Mesendoderm (in vitro differentiated cells): ENCODE measurements around the gene FNDC3A.

ENCODE experiments used
- DNase-seq: peaks from one replicate; pipeline ENCODE4 v3.0.0; 2013
- H2AK5ac ChIP-seq: 2 replicates; pipeline ENCODE4 v1.6.1; 2013; ENCODE audit warnings: low read length, inconsistent platforms
- H2BK120ac ChIP-seq: 2 replicates; pipeline ENCODE4 v1.6.1; 2013; ENCODE audit warnings: low read depth, mild to moderate bottlenecking, low read length, moderate library complexity, mixed read lengths
- H2BK15ac ChIP-seq: replicated peaks from 2 replicates; pipeline ENCODE4 v1.6.1; 2013; ENCODE audit warnings: low read depth, mild to moderate bottlenecking, moderate library complexity
- H2BK5ac ChIP-seq: 2 replicates; pipeline ENCODE4 v1.6.1; 2013; ENCODE audit warnings: low read length, inconsistent platforms
- H3K18ac ChIP-seq: 2 replicates; pipeline ENCODE4 v1.6.1; 2013; ENCODE audit warnings: mild to moderate bottlenecking, low read length, mixed read lengths
- H3K23ac ChIP-seq: one replicate; pipeline ENCODE4 v1.6.1; 2013; ENCODE audit warnings: low read length
- H3K27ac ChIP-seq: 2 replicates; pipeline ENCODE4 v1.5.1; 2013; ENCODE audit warnings: low read depth, mild to moderate bottlenecking, inconsistent platforms, low read length, moderate library complexity
- H3K27me3 ChIP-seq: 2 replicates; pipeline ENCODE4 v1.6.1; 2013; ENCODE audit warnings: low read length, control low read depth, mild to moderate bottlenecking, inconsistent platforms; ENCODE audit not compliant: insufficient read depth, poor library complexity
- H3K36me3 ChIP-seq: 2 replicates; pipeline ENCODE4 v1.6.1; 2013; ENCODE audit warnings: low read length, inconsistent platforms; ENCODE audit not compliant: control insufficient read depth, insufficient read depth
- H3K4ac ChIP-seq: one replicate; pipeline ENCODE4 v1.6.1; 2013; ENCODE audit warnings: low read depth, mild to moderate bottlenecking, low read length, moderate library complexity
- H3K4me1 ChIP-seq: 2 replicates; pipeline ENCODE4 v1.6.1; 2013; ENCODE audit warnings: low read depth, low read length, inconsistent platforms; ENCODE audit not compliant: control insufficient read depth
- H3K4me2 ChIP-seq: 2 replicates; pipeline ENCODE4 v1.6.1; 2013; ENCODE audit warnings: low read length
- H3K4me3 ChIP-seq: 2 replicates; pipeline ENCODE4 v1.5.1; 2013; ENCODE audit warnings: mild to moderate bottlenecking, low read length
- H3K56ac ChIP-seq: one replicate; pipeline ENCODE4 v1.6.1; 2013; ENCODE audit warnings: low read length
- H3K79me1 ChIP-seq: 2 replicates; pipeline ENCODE4 v1.6.1; 2013; ENCODE audit warnings: low read length, inconsistent platforms
- H3K79me2 ChIP-seq: 2 replicates; pipeline ENCODE4 v1.6.1; 2013; ENCODE audit warnings: mild to moderate bottlenecking, low read length; ENCODE audit not compliant: control insufficient read depth, insufficient read depth
- H3K9ac ChIP-seq: 2 replicates; pipeline ENCODE4 v1.6.1; 2013; ENCODE audit warnings: low read length, inconsistent platforms
- H4K5ac ChIP-seq: one replicate; pipeline ENCODE4 v1.6.1; 2013; ENCODE audit warnings: low read length
- H4K8ac ChIP-seq: one replicate; pipeline ENCODE4 v1.6.1; 2013; ENCODE audit warnings: low read depth, mild to moderate bottlenecking, control low read depth, low read length, moderate library complexity
- WGBS: extraction: QIAGEN DNeasy Blood & Tissue Kit; methylation state at CpG from one replicate; pipeline ENCODE4 v1.1.7; 2013; ENCODE audit warnings: low lambda C conversion rate, missing lambda C conversion rate; ENCODE audit not compliant: insufficient coverage; ENCODE audit errors: extremely low coverage; 5-methylcytosine and 5-hydroxymethylcytosine counted together

Gene FNDC3A

DNA sequence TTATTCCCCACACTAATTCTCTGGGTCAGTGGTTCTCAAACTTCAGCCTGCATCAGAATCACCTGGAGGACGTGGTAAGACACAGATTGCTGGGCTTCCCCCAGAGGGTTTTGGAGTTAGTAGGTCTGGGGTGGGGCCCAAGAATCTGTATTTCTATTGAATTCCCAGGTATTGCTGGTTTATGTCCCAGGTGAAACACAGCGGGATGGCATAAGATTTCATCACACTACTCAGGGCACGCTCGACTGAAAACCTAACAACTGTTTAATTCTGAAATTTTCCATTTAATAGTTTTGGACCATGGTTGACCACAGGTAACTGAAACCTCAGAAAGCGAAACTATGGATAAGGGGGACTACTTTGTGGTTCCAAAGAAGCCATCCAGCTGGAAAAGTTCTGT, 250.9 kb downstream of the FNDC3A start:
- WGBS: no CpG with 5 or more reads among the region's 5 CpGs
- H4K8ac ChIP-seq: no peak overlapping the region
- no peak overlapping the region for H2BK120ac ChIP-seq
- no peak for DNase-seq
- H3K23ac ChIP-seq: no peak overlapping the region
- no peak overlapping the region for H3K27ac ChIP-seq
- no peak overlapping the region for H3K4me3 ChIP-seq
- no peak overlapping the region for H2AK5ac ChIP-seq
- H3K56ac ChIP-seq: no peak overlapping the region
- no peaks in the 10 kb centered on the region for H3K79me2 ChIP-seq
- no peak overlapping the region for H3K18ac ChIP-seq
- no peak overlapping the region for H4K5ac ChIP-seq
- H3K4me1 ChIP-seq: no peaks in the 10 kb centered on the region
- no peaks in the 10 kb centered on the region for H3K36me3 ChIP-seq
- no peak overlapping the region for H2BK15ac ChIP-seq
- no peak overlapping the region for H2BK5ac ChIP-seq
- H3K79me1 ChIP-seq: no peaks in the 10 kb centered on the region
- no peak overlapping the region for H3K4me2 ChIP-seq
- no peak overlapping the region for H3K9ac ChIP-seq
- H3K27me3 ChIP-seq: peaks cover 18% of the 10 kb centered on the region
- no peak overlapping the region for H3K4ac ChIP-seq

DNA sequence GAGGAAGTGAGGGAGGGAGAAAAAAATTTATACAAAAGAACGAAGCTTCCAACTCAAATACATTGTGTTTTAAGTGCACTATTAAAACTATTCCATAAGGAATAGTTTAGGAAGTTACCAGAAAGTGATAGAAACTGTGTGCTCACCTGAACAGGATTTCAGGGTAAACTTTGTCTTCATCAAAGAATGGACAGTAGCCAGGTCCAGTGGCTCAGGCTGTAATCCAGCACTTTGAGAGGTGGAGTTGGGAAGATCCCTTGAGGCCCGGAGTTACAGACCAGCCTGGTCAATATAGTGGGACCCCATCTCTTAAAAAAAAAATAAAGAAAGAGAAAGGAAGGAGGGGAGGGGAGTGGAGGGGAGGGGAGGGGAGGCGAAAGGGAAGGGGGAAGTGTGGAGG, 259.0 kb downstream of the FNDC3A start:
- 100% methylated on average over 1 of the region's 3 CpGs for WGBS
- H3K4ac ChIP-seq: no peak overlapping the region

DNA sequence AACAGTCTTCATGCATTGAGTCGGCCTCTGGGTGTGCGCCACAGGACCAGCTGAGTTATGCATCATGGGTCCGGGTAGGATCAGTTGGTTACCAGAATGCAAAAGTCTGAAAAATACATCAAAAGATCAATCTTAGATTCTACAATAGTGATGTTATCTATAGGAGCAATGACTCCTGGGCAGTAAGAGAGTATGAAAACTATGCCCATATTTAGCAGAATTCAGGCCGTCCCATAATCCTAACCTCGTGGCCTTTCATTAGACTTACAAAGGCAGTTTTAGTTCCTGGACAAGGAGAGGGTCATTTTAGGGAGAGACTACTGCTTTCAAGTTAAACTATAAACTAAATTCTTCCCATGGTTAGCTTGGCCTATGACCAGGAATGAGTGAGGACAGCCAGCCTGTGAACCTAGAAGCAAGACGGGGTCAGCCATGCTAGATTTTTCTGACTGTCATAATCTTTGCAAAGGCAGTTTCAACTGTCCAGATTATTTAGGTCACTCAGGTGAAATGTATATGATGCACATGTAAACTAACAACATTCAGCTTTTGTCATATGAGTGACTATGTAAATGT, 260.2 kb downstream of the FNDC3A start:
- Histone ChIP-seq H3K4me3 (no peak overlapping the region), H3K56ac (no peak overlapping the region), H3K23ac (no peak overlapping the region), H2BK120ac (no peak overlapping the region), H3K18ac (no peak overlapping the region), H2AK5ac (no peak overlapping the region), H2BK15ac (no peak overlapping the region), H3K4me2 (no peak overlapping the region), H3K79me2 (no peaks in the 10 kb centered on the region), H3K4me1 (no peaks in the 10 kb centered on the region), H3K36me3 (no peaks in the 10 kb centered on the region), H3K27ac (no peak overlapping the region), H4K5ac (no peak overlapping the region), H3K9ac (no peak overlapping the region), H4K8ac (no peak overlapping the region), H2BK5ac (no peak overlapping the region), H3K4ac (no peak overlapping the region), H3K27me3 (no peaks in the 10 kb centered on the region), H3K79me1 (no peaks in the 10 kb centered on the region)
- WGBS: no CpG with 5 or more reads among the region's 6 CpGs
- no peak for DNase-seq

More for the DNA sequence above, 259.0 kb downstream of the FNDC3A start:
- H3K23ac ChIP-seq: no peak overlapping the region
- no peaks in the 10 kb centered on the region for H3K4me1 ChIP-seq
- no peak overlapping the region for H3K9ac ChIP-seq
- H4K8ac ChIP-seq: no peak overlapping the region
- no peak overlapping the region for H2AK5ac ChIP-seq
- no peaks in the 10 kb centered on the region for H3K36me3 ChIP-seq
- no peak overlapping the region for H3K4me3 ChIP-seq
- H4K5ac ChIP-seq: no peak overlapping the region
- H3K27ac ChIP-seq: no peak overlapping the region
- H2BK120ac ChIP-seq: no peak overlapping the region
- no peaks in the 10 kb centered on the region for H3K27me3 ChIP-seq
- DNase-seq: no peak
- no peak overlapping the region for H3K18ac ChIP-seq
- no peak overlapping the region for H3K4me2 ChIP-seq
- H2BK5ac ChIP-seq: no peak overlapping the region
- no peaks in the 10 kb centered on the region for H3K79me2 ChIP-seq
- no peak overlapping the region for H2BK15ac ChIP-seq
- H3K79me1 ChIP-seq: no peaks in the 10 kb centered on the region
- no peak overlapping the region for H3K56ac ChIP-seq

DNA sequence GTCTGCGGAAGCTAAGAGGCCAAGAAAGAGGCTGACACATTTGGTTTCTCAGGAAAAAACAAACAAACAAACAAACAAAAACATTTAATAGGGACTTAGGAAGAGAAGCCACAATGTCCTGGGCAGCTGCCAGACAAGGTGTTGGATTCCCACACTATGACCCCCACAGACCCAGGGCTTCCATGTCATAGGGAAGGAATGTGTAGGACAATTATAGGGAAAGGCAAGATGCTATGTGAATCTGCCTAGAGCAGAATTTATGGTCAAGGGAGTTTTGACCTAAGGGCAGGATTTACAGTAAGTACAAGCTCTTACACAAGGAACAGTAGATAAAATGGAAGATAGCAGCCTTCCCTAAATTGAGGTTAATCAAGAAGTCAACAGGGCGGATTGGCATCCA, 262.9 kb downstream of the FNDC3A start:
- no peak overlapping the region for H4K8ac ChIP-seq
- H2BK15ac ChIP-seq: no peak overlapping the region
- no peaks in the 10 kb centered on the region for H3K4me1 ChIP-seq
- no peak overlapping the region for H2BK5ac ChIP-seq
- H3K4ac ChIP-seq: no peak overlapping the region
- H3K56ac ChIP-seq: no peak overlapping the region
- no peak overlapping the region for H3K4me2 ChIP-seq
- no peak overlapping the region for H2AK5ac ChIP-seq
- no peak overlapping the region for H4K5ac ChIP-seq
- H3K36me3 ChIP-seq: no peaks in the 10 kb centered on the region
- no peak overlapping the region for H3K27ac ChIP-seq
- H3K23ac ChIP-seq: no peak overlapping the region
- DNase-seq: peak; percentile 25
- WGBS: no CpG with 5 or more reads among the region's 2 CpGs
- no peaks in the 10 kb centered on the region for H3K79me1 ChIP-seq
- no peak overlapping the region for H3K4me3 ChIP-seq
- H3K27me3 ChIP-seq: no peaks in the 10 kb centered on the region
- H3K9ac ChIP-seq: no peak overlapping the region
- no peak overlapping the region for H2BK120ac ChIP-seq
- no peaks in the 10 kb centered on the region for H3K79me2 ChIP-seq
- no peak overlapping the region for H3K18ac ChIP-seq

DNA sequence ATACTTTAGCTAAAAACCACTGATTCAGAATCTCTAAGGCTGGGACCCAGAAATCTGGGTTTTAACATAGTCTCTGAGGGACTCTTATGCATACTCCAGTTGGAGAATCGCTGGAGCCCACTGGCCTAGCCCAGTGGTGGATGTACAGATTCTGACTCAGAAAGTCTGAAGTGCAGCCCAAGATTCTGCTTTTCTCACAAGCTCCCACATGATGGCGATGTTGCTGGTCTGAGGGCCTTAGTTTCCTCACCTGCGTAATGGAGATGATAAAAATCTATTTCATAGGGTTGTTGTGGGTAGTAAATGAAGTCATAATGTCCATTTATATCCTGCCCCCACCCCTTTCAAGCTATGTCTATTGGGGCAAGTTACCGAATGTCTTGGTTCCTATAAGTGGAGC, 264.3 kb downstream of the FNDC3A start:
- H3K4ac ChIP-seq: no peak overlapping the region
- no peak overlapping the region for H2AK5ac ChIP-seq
- WGBS: no CpG with 5 or more reads among the region's 4 CpGs

DNA sequence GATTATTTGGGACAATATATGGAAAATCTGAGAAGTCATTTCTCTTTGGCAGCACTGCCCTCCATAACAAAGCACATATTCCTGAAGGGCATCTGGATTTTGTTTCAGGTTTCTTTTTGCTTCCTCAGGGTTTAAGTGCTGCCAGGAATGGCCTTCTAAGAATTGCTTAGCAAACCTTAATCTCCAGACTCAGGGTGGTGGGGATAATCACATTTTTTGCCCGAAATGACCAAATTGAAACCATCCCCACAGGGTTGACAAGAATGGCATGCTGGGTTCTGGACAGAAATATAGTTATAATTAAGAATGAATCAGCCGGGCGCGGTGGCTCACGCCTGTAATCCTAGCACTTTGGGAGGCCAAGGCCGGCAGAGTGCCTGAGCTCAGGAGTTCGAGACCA, 265.6 kb downstream of the FNDC3A start:
- no peak overlapping the region for H3K4me3 ChIP-seq
- no peak overlapping the region for H3K56ac ChIP-seq
- no peaks in the 10 kb centered on the region for H3K36me3 ChIP-seq
- H3K79me2 ChIP-seq: no peaks in the 10 kb centered on the region
- no peak overlapping the region for H3K4ac ChIP-seq
- H3K18ac ChIP-seq: no peak overlapping the region
- no peaks in the 10 kb centered on the region for H3K79me1 ChIP-seq
- DNase-seq: no peak
- no peaks in the 10 kb centered on the region for H3K4me1 ChIP-seq
- no peaks in the 10 kb centered on the region for H3K27me3 ChIP-seq
- H2BK15ac ChIP-seq: no peak overlapping the region
- H3K9ac ChIP-seq: no peak overlapping the region
- no peak overlapping the region for H3K4me2 ChIP-seq
- H2BK120ac ChIP-seq: no peak overlapping the region
- H2BK5ac ChIP-seq: no peak overlapping the region
- H3K27ac ChIP-seq: no peak overlapping the region
- no peak overlapping the region for H3K23ac ChIP-seq
- WGBS: no CpG with 5 or more reads among the region's 7 CpGs
- no peak overlapping the region for H4K8ac ChIP-seq
- no peak overlapping the region for H4K5ac ChIP-seq
- no peak overlapping the region for H2AK5ac ChIP-seq

More for the DNA sequence above, 264.3 kb downstream of the FNDC3A start:
- Histone ChIP-seq H4K5ac (no peak overlapping the region), H2BK15ac (no peak overlapping the region), H3K56ac (no peak overlapping the region), H2BK120ac (no peak overlapping the region), H3K79me2 (no peaks in the 10 kb centered on the region), H2BK5ac (no peak overlapping the region), H3K18ac (no peak overlapping the region), H4K8ac (no peak overlapping the region), H3K23ac (no peak overlapping the region), H3K4me1 (no peaks in the 10 kb centered on the region), H3K79me1 (no peaks in the 10 kb centered on the region), H3K36me3 (no peaks in the 10 kb centered on the region), H3K4me3 (no peak overlapping the region), H3K27ac (no peak overlapping the region), H3K4me2 (no peak overlapping the region), H3K9ac (no peak overlapping the region), H3K27me3 (no peaks in the 10 kb centered on the region)
- DNase-seq: peak; percentile 39
